ENCODE results near the gene BMPR1A.

- TF ChIP-seq CTCF (IDR thresholded peaks at IDR 0.05) (no peak), E2F1 (CRISPR knock-in tag; IDR thresholded peaks at IDR 0.05) (no peak), MAX (CRISPR knock-in tag; IDR thresholded peaks at IDR 0.05) (no peak), CREB1 (CRISPR knock-in tag; IDR thresholded peaks at IDR 0.05) (no peak), ZMAT4 (CRISPR knock-in tag; IDR thresholded peaks at IDR 0.05) (no peak), FOXK1 (CRISPR knock-in tag; IDR thresholded peaks at IDR 0.05) (no peak), IRF1 (CRISPR knock-in tag; IDR thresholded peaks at IDR 0.05) (no peak)
- TF ChIP-seq, protein P1, sequence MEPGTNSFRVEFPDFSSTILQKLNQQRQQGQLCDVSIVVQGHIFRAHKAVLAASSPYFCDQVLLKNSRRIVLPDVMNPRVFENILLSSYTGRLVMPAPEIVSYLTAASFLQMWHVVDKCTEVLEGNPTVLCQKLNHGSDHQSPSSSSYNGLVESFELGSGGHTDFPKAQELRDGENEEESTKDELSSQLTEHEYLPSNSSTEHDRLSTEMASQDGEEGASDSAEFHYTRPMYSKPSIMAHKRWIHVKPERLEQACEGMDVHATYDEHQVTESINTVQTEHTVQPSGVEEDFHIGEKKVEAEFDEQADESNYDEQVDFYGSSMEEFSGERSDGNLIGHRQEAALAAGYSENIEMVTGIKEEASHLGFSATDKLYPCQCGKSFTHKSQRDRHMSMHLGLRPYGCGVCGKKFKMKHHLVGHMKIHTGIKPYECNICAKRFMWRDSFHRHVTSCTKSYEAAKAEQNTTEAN (CRISPR knock-in tag; IDR thresholded peaks at IDR 0.05), result no peak
Observed at GRCh38 chr10:86880971-86881370, 124.6 kb downstream of the BMPR1A start.
